HPDE6-E6E7 (cell line): ENCODE measurements around the gene SRGAP2.
"Not testable (repeated sequence)": the region's sequence is repeated elsewhere in the genome, so short reads cannot be mapped to it uniquely, and the experiment has no call there.

Source experiments
- DNase-seq: peaks from one replicate; pipeline ENCODE4 v3.0.0; 2011; ENCODE audit warnings: missing footprints; ENCODE audit errors: extremely low spot score

The SRGAP2 gene

DNA sequence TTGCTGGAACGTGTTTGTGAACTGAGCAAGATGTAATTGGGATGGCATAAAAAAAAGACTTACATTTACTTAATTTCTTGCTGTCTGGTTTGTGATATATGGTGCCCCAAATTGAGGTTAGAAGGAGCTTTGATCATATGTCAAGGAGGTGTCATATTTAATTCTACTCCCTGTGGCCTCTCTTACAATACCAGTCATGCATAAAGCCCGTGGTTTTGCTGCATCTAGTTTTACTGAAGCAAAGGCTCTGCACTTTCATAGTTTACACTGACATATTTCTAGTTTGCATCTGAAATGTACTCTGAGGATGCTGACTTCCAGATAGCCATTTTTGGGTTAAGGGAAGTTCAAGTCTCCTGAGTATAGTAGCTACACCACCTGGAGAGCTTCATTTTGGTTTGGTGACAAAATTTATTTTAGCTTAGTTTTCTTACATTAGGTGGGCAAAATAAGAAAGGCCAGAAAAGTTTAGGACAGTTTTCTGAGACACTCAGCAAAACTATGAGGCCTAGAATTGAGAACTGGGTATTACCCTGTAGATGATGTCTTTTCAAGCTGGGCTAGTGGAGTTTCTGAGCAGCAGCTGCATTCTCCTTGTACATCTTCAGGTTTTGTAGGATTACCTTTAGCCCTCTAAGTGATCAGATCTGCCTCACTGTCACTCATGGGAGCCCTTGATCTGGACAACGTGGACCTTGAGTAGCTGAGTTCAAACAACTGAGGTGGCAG is 47.8 kb downstream of the SRGAP2 start:
- DNase-seq, result not testable (repeated sequence)

DNA sequence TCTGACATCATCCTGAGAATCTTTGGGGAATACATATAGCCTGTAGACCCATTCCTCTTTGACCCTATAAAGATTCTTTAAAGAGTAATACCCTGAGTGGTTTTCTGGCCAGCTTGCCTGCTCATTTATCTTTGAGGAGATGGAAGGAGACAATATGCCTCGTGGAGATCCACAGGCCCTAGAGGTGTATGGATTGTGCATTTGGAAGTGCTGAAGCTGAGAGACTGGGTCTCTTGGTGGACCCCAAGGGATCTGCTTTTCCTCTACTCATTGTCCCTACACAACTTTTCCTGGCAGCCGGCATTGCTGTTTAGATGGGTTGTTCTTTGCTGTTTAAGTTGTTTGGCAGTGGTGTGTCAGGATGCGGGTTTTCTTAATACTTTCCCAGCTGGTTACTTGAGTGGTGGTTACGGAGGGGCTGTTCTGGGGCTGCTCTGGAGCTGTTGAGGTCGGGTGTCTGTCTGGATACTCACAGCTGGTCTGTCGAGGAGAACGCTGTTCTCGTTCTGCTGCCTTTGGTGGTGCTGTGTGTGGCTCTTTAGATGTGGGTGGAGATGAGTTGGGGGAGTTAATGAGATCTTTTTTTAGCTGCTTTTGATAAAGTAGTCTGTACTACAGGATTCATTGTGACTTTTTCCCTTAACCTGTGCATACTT is 49.5 kb downstream of the SRGAP2 start:
- DNase-seq, result not testable (repeated sequence)
